IgD-negative memory B cell (primary cell): ENCODE results near the gene CXorf65. TPM values are rescaled to one million over a fixed set of nuclear protein-coding genes. Genes with fewer than 3 reads are reported as not detected.
A peak's percentile ranks its signal among the peaks of the same experiment; 100 is the strongest.

Experiments used
- H3K27ac Mint-ChIP-seq, 3 donors: one replicate each; pipeline ENCODE4 v1.8.0; 2020 to 2022; ENCODE audit warnings: mild to moderate bottlenecking in 3 of 3, mixed read lengths in 3 of 3, moderate library complexity in 1 of 3
- H3K27me3 Mint-ChIP-seq: one replicate; pipeline ENCODE4 v1.8.0; 2021; ENCODE audit warnings: mixed read lengths
- H3K36me3 Mint-ChIP-seq: one replicate; pipeline ENCODE4 v1.8.0; 2020; ENCODE audit warnings: mild to moderate bottlenecking, mixed read lengths
- H3K4me1 Mint-ChIP-seq, 3 donors: one replicate each; pipeline ENCODE4 v1.8.0; 2020 to 2022; ENCODE audit warnings: mixed read lengths in 3 of 3, mild to moderate bottlenecking in 1 of 3
- H3K4me3 Mint-ChIP-seq, 4 donors: one replicate each; pipeline ENCODE4 v1.8.0; 2020 to 2022; ENCODE audit warnings: mild to moderate bottlenecking in 4 of 4, mixed read lengths in 4 of 4, moderate library complexity in 3 of 4
- H3K9me3 Mint-ChIP-seq, 3 donors: one replicate each; pipeline ENCODE4 v1.8.0; 2020 to 2021; ENCODE audit warnings: mixed read lengths in 3 of 3, mild to moderate bottlenecking in 1 of 3
- polyA plus RNA-seq: library from polyadenylated mRNA; unstranded; fragments of 300-500 nt; fragmentation: Illumina TruSeq; gene quantifications from one replicate; pipeline ENCODE4 v1.2.3, GENCODE V29; 2021

Gene CXorf65
- polyA plus RNA-seq: 1.5 TPM

- H3K4me1 Mint-ChIP-seq: peaks cover 27 to 44% (median 32%) of the 10 kb centered on the region in 3 donors
- peaks cover 6% of the 10 kb centered on the region for H3K36me3 Mint-ChIP-seq
- no peaks in the 10 kb centered on the region for H3K9me3 Mint-ChIP-seq
- H3K27me3 Mint-ChIP-seq: peaks cover 10% of the 10 kb centered on the region
- peak within 1 kb of the TSS in 3 of 4 donors; percentile 72 to 83 (median 83) for H3K4me3 Mint-ChIP-seq
- H3K27ac Mint-ChIP-seq: peak within 1 kb of the TSS; percentile 43 to 99 (median 86)
Measured at GRCh38 chrX:71106427-71106826, at the start of gene CXorf65. Gene CXorf65 (minus strand): TSS chrX:71106740. CDS start chrX:71106556, 184 bp downstream.

GRCh38 chrX:71154641-71155040, 48.1 kb upstream of the CXorf65 start:
- Mint-ChIP-seq H3K36me3 (peaks cover 4% of the 10 kb centered on the region), H3K4me3 (no peak overlapping the region), H3K27me3 (peaks cover 2% of the 10 kb centered on the region), H3K9me3 (peaks cover 0 to 2% (median 0%) of the 10 kb centered on the region in 3 donors), H3K27ac (no peak overlapping the region), H3K4me1 (no peaks in the 10 kb centered on the region)

GRCh38 chrX:71154196-71154595, 47.7 kb upstream of the CXorf65 start:
- H3K36me3 Mint-ChIP-seq: peaks cover 4% of the 10 kb centered on the region
- no peak overlapping the region for H3K27ac Mint-ChIP-seq
- H3K4me3 Mint-ChIP-seq: no peak overlapping the region
- peaks cover 0 to 2% (median 0%) of the 10 kb centered on the region in 3 donors for H3K9me3 Mint-ChIP-seq
- H3K27me3 Mint-ChIP-seq: peaks cover 2% of the 10 kb centered on the region
- peaks cover 0 to under 1% (median 0%) of the 10 kb centered on the region in 3 donors for H3K4me1 Mint-ChIP-seq

GRCh38 chrX:71151366-71151765, 44.8 kb upstream of the CXorf65 start:
- Mint-ChIP-seq H3K9me3 (peaks cover 0 to 2% (median 0%) of the 10 kb centered on the region in 3 donors), H3K4me3 (no peak overlapping the region), H3K4me1 (peaks cover 0 to 2% (median 2%) of the 10 kb centered on the region in 3 donors), H3K36me3 (peaks cover 4% of the 10 kb centered on the region), H3K27ac (no peak overlapping the region), H3K27me3 (peaks cover 2% of the 10 kb centered on the region)

- H3K27ac Mint-ChIP-seq: no peak overlapping the region
- H3K4me1 Mint-ChIP-seq: peaks cover 0 to 13% (median 6%) of the 10 kb centered on the region in 3 donors
- peaks cover 0 to 2% (median 0%) of the 10 kb centered on the region in 3 donors for H3K9me3 Mint-ChIP-seq
- H3K27me3 Mint-ChIP-seq: no peaks in the 10 kb centered on the region
- H3K36me3 Mint-ChIP-seq: peaks cover 2% of the 10 kb centered on the region
- H3K4me3 Mint-ChIP-seq: peak overlapping the region in 1 of 4 donors; percentile 17
Measured at GRCh38 chrX:71148278-71148663, 41.7 kb upstream of the CXorf65 start.

GRCh38 chrX:71147496-71148277, 41.1 kb upstream of the CXorf65 start:
- Mint-ChIP-seq H3K4me3 (peak overlapping the region in 1 of 4 donors; percentile 17), H3K9me3 (no peaks in the 10 kb centered on the region), H3K27me3 (no peaks in the 10 kb centered on the region), H3K4me1 (peaks cover 0 to 14% (median 6%) of the 10 kb centered on the region in 3 donors), H3K36me3 (peaks cover 2% of the 10 kb centered on the region), H3K27ac (no peak overlapping the region)

- Mint-ChIP-seq H3K27me3 (no peaks in the 10 kb centered on the region), H3K9me3 (no peaks in the 10 kb centered on the region), H3K36me3 (peaks cover 2% of the 10 kb centered on the region), H3K4me1 (peaks cover 0 to 14% (median 6%) of the 10 kb centered on the region in 3 donors), H3K27ac (peak within 1 kb of the TSS in 2 of 3 donors; percentile 59 to 73), H3K4me3 (peak within 1 kb of the TSS in 2 of 4 donors; percentile 39 to 55)
Measured at GRCh38 chrX:71144651-71145050, 38.1 kb upstream of the CXorf65 start, which contains the start of gene NLGN3. Gene NLGN3 (plus strand): TSS chrX:71144841. CDS start chrX:71147750, 2,909 bp downstream.

- Mint-ChIP-seq H3K27ac (peak overlapping the region in 2 of 3 donors; percentile 4 to 59), H3K27me3 (no peaks in the 10 kb centered on the region), H3K4me3 (peak overlapping the region in 1 of 4 donors; percentile 45), H3K9me3 (no peaks in the 10 kb centered on the region), H3K4me1 (peaks cover 0 to 12% (median 6%) of the 10 kb centered on the region in 3 donors), H3K36me3 (peaks cover 2% of the 10 kb centered on the region)
Measured at GRCh38 chrX:71143508-71143907, 37.0 kb upstream of the CXorf65 start.

GRCh38 chrX:71140440-71140839, 33.9 kb upstream of the CXorf65 start:
- Mint-ChIP-seq H3K27ac (no peak overlapping the region), H3K4me3 (no peak overlapping the region), H3K9me3 (no peaks in the 10 kb centered on the region)

GRCh38 chrX:71131510-71131909, 25.0 kb upstream of the CXorf65 start:
- Mint-ChIP-seq H3K27me3 (peaks cover 2% of the 10 kb centered on the region), H3K9me3 (no peaks in the 10 kb centered on the region), H3K36me3 (peaks cover 5% of the 10 kb centered on the region), H3K4me3 (no peak overlapping the region), H3K27ac (peak overlapping the region in 1 of 3 donors; percentile 54), H3K4me1 (peaks cover 3 to 6% (median 5%) of the 10 kb centered on the region in 3 donors)

More at GRCh38 chrX:71140440-71140839, 33.9 kb upstream of the CXorf65 start:
- peaks cover 0 to 7% (median 0%) of the 10 kb centered on the region in 3 donors for H3K4me1 Mint-ChIP-seq
- H3K36me3 Mint-ChIP-seq: peaks cover 2% of the 10 kb centered on the region
- peaks cover 2% of the 10 kb centered on the region for H3K27me3 Mint-ChIP-seq

GRCh38 chrX:71128915-71129765, 22.6 kb upstream of the CXorf65 start:
- Mint-ChIP-seq H3K4me1 (peaks cover 5 to 6% (median 6%) of the 10 kb centered on the region in 3 donors), H3K9me3 (no peaks in the 10 kb centered on the region), H3K27ac (peak overlapping the region in 2 of 3 donors; percentile 58 to 88), H3K27me3 (no peaks in the 10 kb centered on the region), H3K36me3 (peaks cover 3% of the 10 kb centered on the region), H3K4me3 (peak overlapping the region in 1 of 4 donors; percentile 50)

GRCh38 chrX:71128166-71128833, 21.8 kb upstream of the CXorf65 start:
- Mint-ChIP-seq H3K9me3 (no peaks in the 10 kb centered on the region), H3K4me1 (peaks cover 5 to 7% (median 6%) of the 10 kb centered on the region in 3 donors), H3K36me3 (peaks cover 3% of the 10 kb centered on the region), H3K4me3 (no peak overlapping the region), H3K27me3 (no peaks in the 10 kb centered on the region), H3K27ac (no peak overlapping the region)

GRCh38 chrX:71118985-71119535, 12.5 kb upstream of the CXorf65 start:
- no peaks in the 10 kb centered on the region for H3K9me3 Mint-ChIP-seq
- H3K27ac Mint-ChIP-seq: peak overlapping the region; percentile 53 to 98 (median 96)

More at GRCh38 chrX:71118985-71119535, 12.5 kb upstream of the CXorf65 start:
- Mint-ChIP-seq H3K36me3 (peaks cover 4% of the 10 kb centered on the region), H3K27me3 (peaks cover 1% of the 10 kb centered on the region), H3K4me1 (peaks cover 0 to 5% (median 4%) of the 10 kb centered on the region in 3 donors), H3K4me3 (peak overlapping the region; percentile 85 to 96 (median 94))
